GM12874 (cell line): ENCODE results near the gene IGF1R.

Source experiments
- TF ChIP-seq, protein P1 (sequence below): IDR thresholded peaks from 2 replicates; pipeline ENCODE4 v1.5.1; 2011; ENCODE audit warnings: low read depth, mild to moderate bottlenecking, control low read depth, low read length, moderate library complexity; ENCODE audit not compliant: insufficient read depth

The IGF1R gene

DNA sequence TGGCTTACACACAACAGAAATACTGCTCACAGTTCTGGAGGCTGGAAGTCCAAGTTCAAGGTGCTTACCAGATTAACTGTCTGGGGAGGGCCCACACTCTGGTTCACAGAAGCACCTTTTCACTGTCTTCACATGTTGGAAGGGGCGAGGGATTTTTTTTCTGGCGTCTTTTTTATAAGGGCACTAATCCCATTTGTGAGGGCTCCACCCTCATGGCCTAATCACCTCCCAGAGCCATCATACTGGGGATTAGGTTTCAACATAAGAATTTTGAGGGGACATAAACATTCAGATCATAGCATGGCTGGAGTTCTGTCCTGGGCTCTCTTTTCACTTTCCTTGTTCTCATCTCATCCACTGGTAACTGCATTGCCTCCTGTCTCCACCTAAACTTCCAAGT, 63.5 kb downstream of the IGF1R start:
- TF ChIP-seq, protein P1, sequence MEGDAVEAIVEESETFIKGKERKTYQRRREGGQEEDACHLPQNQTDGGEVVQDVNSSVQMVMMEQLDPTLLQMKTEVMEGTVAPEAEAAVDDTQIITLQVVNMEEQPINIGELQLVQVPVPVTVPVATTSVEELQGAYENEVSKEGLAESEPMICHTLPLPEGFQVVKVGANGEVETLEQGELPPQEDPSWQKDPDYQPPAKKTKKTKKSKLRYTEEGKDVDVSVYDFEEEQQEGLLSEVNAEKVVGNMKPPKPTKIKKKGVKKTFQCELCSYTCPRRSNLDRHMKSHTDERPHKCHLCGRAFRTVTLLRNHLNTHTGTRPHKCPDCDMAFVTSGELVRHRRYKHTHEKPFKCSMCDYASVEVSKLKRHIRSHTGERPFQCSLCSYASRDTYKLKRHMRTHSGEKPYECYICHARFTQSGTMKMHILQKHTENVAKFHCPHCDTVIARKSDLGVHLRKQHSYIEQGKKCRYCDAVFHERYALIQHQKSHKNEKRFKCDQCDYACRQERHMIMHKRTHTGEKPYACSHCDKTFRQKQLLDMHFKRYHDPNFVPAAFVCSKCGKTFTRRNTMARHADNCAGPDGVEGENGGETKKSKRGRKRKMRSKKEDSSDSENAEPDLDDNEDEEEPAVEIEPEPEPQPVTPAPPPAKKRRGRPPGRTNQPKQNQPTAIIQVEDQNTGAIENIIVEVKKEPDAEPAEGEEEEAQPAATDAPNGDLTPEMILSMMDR, result no peak

DNA sequence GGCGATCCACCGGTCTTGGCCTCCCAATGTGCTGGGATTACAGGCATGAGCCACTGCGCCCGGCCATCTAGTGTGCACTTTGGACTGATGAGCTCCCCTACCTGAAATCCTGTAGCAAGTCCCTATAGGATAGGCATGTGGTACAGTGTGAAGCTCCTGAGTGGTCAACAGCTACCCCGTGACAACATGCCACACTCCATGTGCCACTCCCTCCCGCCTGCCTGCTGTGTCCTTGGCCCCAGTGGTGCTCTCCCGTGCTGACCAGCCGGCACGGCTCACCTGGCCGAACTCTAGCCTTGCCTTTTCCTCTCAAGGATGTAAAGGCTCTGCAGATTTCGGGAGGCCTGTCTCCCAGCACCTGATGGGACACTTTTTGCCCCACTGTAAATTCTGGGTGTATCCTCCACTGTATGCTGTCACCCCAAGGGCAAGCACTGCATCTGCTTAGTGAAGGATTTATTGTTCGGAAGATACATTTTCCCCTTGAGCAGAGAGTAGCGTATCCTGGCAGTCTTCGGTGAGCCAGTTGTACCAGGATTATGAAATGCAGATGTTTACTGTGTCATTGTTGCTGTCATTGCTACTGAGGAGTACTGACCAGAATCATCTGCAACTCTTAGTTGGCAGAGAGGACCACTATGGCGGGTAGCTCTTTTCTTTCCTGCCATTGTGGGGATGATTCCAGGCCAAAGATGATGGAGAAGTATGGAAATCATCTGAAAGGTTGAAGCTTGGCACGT, 64.7 kb downstream of the IGF1R start:
- TF ChIP-seq, protein P1, result no peak

DNA sequence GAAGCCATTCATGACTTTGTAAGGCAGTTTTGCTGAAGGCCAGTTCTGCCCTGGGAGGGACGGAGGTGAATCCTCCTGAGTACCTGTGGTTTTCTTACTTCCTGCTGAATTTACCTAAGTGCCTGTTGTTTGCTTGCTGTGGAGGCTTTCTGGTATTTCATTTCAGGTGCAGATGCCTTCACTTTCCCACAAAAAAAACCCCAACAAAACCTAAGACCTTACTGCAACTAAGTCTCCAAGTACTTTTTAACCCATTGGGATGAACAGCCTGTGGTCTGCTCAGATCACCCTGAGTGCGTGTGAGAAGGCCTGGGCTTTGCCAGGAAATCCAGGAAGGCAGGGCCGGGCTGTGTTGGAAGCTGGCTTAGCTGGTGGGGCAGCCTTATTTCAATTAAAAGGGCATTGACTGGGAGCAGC, 65.3 kb downstream of the IGF1R start:
- TF ChIP-seq, protein P1, result no peak

DNA sequence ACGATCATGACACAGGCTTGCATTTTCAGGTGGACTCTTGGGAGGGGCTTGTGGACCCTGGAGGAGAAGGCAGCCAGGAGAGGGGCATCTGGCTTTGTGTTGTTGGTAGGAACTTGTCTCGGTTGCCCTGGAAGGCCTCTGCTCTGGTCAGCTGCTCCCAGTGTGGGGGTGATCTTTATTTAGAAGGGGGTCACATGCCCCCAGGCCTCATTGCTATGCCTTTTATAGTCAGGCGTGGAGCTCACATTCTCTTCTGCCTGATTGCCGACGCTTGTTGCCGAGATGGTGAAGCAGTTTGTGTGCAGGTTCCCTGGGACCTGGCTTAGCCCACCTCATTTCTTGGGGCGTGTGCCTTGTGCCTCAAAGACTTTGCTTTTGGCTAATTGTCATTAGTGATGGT, 66.6 kb downstream of the IGF1R start:
- TF ChIP-seq, protein P1, result no peak

DNA sequence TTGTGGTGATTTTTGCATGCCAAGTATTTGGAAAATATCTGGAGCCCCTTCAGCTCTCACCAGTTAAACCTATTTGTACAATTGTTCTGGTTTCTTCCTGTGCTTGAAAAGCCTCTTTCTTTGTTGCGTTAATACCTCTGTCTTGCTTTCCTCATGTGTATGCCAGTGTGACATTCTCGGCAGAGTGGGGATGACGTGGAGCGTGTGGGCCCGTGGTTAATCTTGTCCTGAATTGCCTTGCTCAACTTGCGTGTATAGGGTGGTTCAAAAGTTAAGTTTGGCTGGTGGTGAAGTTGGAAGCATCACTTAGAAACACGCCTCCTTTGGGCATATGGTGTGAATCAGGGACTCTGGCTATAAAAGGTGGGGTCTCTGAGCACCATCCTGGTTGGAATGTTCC, 67.1 kb downstream of the IGF1R start:
- TF ChIP-seq, protein P1, result no peak

DNA sequence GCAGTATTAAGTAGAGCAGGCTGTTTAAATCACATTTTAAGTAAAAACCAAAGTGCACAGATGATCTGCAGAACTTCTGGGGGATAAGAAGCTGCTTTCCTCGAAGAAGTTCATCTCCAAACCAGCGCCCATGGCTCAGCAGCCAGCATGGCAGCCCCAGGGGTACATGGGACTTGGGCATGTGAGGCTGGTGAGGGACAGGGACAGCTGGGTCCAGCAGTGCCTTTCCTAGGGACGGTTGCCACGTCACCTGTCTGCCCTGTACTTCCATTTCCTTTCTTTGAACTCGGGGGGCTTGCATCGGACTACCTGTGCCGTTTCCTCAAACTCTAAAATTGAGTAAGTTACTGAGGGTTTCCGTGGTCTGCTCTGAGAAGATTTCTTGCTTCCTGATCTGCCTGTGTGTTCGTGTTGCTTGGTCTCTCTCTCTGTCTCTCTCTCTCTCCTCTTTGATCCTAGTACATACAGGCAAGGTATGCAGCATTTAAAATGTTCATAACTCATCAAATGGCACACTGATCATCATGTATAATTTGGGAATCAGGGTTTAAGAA, 67.6 kb downstream of the IGF1R start:
- TF ChIP-seq, protein P1, result no peak

DNA sequence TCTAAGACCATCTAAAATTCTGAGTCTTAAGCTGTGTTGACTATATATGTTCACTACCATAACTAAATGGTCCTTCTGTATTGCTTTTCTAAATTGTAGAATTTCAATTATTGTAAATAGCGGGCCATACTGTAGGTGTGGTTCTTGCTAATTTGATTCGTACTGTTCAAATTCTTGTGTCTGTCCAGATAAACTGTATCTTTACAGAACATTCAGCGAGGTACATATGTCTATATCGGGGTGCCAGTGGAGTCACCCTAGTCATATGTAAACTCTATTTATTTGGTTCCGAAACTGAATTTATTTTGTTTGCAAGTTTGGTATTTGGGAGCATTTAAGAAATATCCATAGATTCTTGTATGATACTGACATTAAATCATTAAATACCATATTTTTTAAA, 69.0 kb downstream of the IGF1R start:
- TF ChIP-seq, protein P1, result no peak
